GM12878 (cell line): ENCODE results near the gene ARFGAP3. TPM values are rescaled to one million over a fixed set of nuclear protein-coding genes. Genes with fewer than 3 reads are reported as not detected.
A peak's percentile ranks its signal among the peaks of the same experiment; 100 is the strongest.

Experiments used
- ATAC-seq: fragments of 200-7000 bp; cut with Tn5 transposase; 3 replicates; pipeline ENCODE4 v1.9.1; 2020; ENCODE audit warnings: mild to moderate bottlenecking, moderate library complexity
- BruUV-seq: library from RNA; stranded (reverse); fragments of 400-500 nt; replicated peaks from 2 replicates; lab custom pipeline; 2021; lab: Mats Ljungman, UMichigan
- CTCF ChIA-PET: fragments of 300-600 bp; sonication (Branson Sonifier 250); formaldehyde crosslinking; extraction: SDS; loops from one replicate; lab custom pipeline; 2021; ENCODE audit warnings: inconsistent platforms; lab: Yijun Ruan, JAX
- POLR2A ChIA-PET: fragments of 350-600 bp; formaldehyde crosslinking; extraction: SDS; loops from one replicate; lab custom pipeline; 2021; ENCODE audit warnings: inconsistent platforms; lab: Charles Lee
- RAD21 ChIA-PET: fragments of 300-600 bp; sonication (Branson Sonifier 250); formaldehyde crosslinking; loops from one replicate; lab custom pipeline; 2023; ENCODE audit warnings: antibody characterized with exemption; ENCODE audit not compliant: unreplicated experiment; lab: Charles Lee
- SMC1A ChIA-PET: fragments of 300-600 bp; sonication (Branson Sonifier 250); formaldehyde crosslinking; loops from one replicate; lab custom pipeline; 2023; ENCODE audit not compliant: unreplicated experiment, uncharacterized antibody; lab: Charles Lee
- DNase-seq: peaks from one replicate; pipeline ENCODE4 v3.0.0-alpha.2; 2011; ENCODE audit warnings: low read depth, low spot score
- FAIRE-seq: peaks from 3 replicates; lab custom pipeline; 2011; peaks lifted over from hg19 to GRCh38; lab: Jason Lieb, UNC
- H2AFZ ChIP-seq: 2 replicates; pipeline ENCODE4 v1.6.0; 2011; ENCODE audit warnings: low read depth, low read length, control low read depth; ENCODE audit not compliant: control insufficient read depth
- H3K27ac ChIP-seq: 2 replicates; pipeline ENCODE4 v1.5.1; 2011; ENCODE audit warnings: control low read depth; ENCODE audit not compliant: control insufficient read depth, insufficient read depth
- H3K27me3 ChIP-seq, 2 experiments: replicated peaks in 1 of 2; 2 replicates each; pipeline versions ENCODE4 v1.6.0 to v1.6.1; 2011; ENCODE audit warnings: low read length in 1 of 2; ENCODE audit not compliant: control insufficient read depth in 2 of 2, insufficient read depth in 2 of 2
- H3K36me3 ChIP-seq, 2 experiments: 2 replicates each; pipeline ENCODE4 v1.5.1; 2011; ENCODE audit warnings: low read length in 1 of 2; ENCODE audit not compliant: control insufficient read depth in 2 of 2, insufficient read depth in 2 of 2
- H3K4me1 ChIP-seq: 2 replicates; pipeline ENCODE4 v1.6.1; 2011; ENCODE audit warnings: mild to moderate bottlenecking, low read length, moderate library complexity, mixed read lengths; ENCODE audit not compliant: control insufficient read depth, insufficient read depth
- H3K4me2 ChIP-seq: 2 replicates; pipeline ENCODE4 v1.6.0; 2011; ENCODE audit warnings: control low read depth; ENCODE audit not compliant: control insufficient read depth, insufficient read depth
- H3K4me3 ChIP-seq: fragments of 200-600 bp; sonication (generic); 2 replicates; pipeline ENCODE4 v1.5.1; 2016
- H3K79me2 ChIP-seq: 2 replicates; pipeline ENCODE4 v1.6.0; 2011; ENCODE audit warnings: low read length; ENCODE audit not compliant: control insufficient read depth, insufficient read depth
- H3K9ac ChIP-seq: 2 replicates; pipeline ENCODE4 v1.8.0; 2011; ENCODE audit warnings: low read length, control low read depth, mixed read lengths; ENCODE audit not compliant: control insufficient read depth, insufficient read depth
- H3K9me3 ChIP-seq: replicated peaks from 3 replicates; pipeline ENCODE4 v1.5.1; 2011; ENCODE audit warnings: mild to moderate bottlenecking, low read length; ENCODE audit not compliant: control insufficient read depth, insufficient read depth
- H4K20me1 ChIP-seq: 2 replicates; pipeline ENCODE4 v1.6.0; 2011; ENCODE audit not compliant: control insufficient read depth, insufficient read depth
- ATF2 ChIP-seq: IDR thresholded peaks from 2 replicates; pipeline ENCODE4 v1.6.1; 2012; ENCODE audit warnings: low read length, inconsistent platforms
- CEBPB ChIP-seq, 2 experiments: fragments of 150-350 bp in 1 of 2; IDR thresholded peaks; 2 replicates each; pipeline ENCODE4 v1.6.1; 2012 to 2014; ENCODE audit warnings: low read depth in 2 of 2, low read length in 2 of 2, borderline replicate concordance in 1 of 2, inconsistent platforms in 1 of 2
- POLR2A ChIP-seq: IDR thresholded peaks from 2 replicates; pipeline ENCODE4 v1.6.1; 2011; ENCODE audit warnings: low read depth, mild to moderate bottlenecking, low read length
- YY1 ChIP-seq: IDR thresholded peaks from 2 replicates; pipeline ENCODE4 v1.6.1; 2011; ENCODE audit warnings: low read depth, mild to moderate bottlenecking, low read length
- WGBS: methylation state at CpG from one replicate; pipeline ENCODE4 v1.1.6; 2016; ENCODE audit warnings: low lambda C conversion rate; ENCODE audit not compliant: insufficient replicate concordance, insufficient coverage; ENCODE audit errors: missing lambda C conversion rate; 5-methylcytosine and 5-hydroxymethylcytosine counted together
- in situ Hi-C: fragments of 300-500 bp; cut with MboI; formaldehyde crosslinking; loops from 9 replicates; pipeline ENCODE4 v1.14.3; 2018; ENCODE audit warnings: mixed read lengths
- intact Hi-C: fragments of 100-400 bp; cut with micrococcal nuclease; formaldehyde crosslinking; loops from one replicate; pipeline ENCODE4 v1.14.2; 2022; ENCODE audit not compliant: unreplicated experiment
- polyA plus RNA-seq, 11 experiments: library from polyadenylated mRNA; depleted of rRNA in 4 of 11; unstranded in 6 of 11; stranded (reverse) in 5 of 11; fragments of >200 nt; fragmentation: Nextera tagmentation in 4 of 11; fragmentation: Illumina TruSeq in 1 of 11; extraction: Ambion mirVana in 4 of 11; extraction: Trizol in 1 of 11; gene quantifications; 1 replicate in 1 of 11; 2 replicates in 10 of 11; pipeline versions ENCODE4 v1.2.1 to v1.2.3, GENCODE V29; 2011 to 2016; ENCODE audit warnings: inconsistent platforms in 2 of 11, missing spikeins in 2 of 11, low read depth in 1 of 11
- total RNA-seq, 4 experiments: library from RNA; depleted of rRNA in 3 of 4; stranded (reverse); fragments of >200 nt in 3 of 4; fragmentation: Illumina TruSeq in 1 of 4; extraction: Trizol in 1 of 4; gene quantifications; 2 replicates each; pipeline versions ENCODE4 v1.2.1 to v1.2.3, GENCODE V29; 2013 to 2021

The ARFGAP3 gene
- total and polyA plus RNA-seq, 10 of the 15 experiments (the other 5 are each of a cell fraction or from before 2014, with no cell fraction given): 29.7 to 50.8 (median 39.5) TPM

GRCh38 chr22:42868751-42869251 lies 11.7 kb upstream of the ARFGAP3 start:
- intact Hi-C loops (loop anchor here (5.0 kb wide), 1 partner anchor 164 kb away; no protein-coding TSS in a partner anchor), in situ Hi-C loops (loop anchor here (5.0 kb wide), 1 partner anchor 206 kb away; no protein-coding TSS in a partner anchor)
- Histone ChIP-seq H3K4me2 (no peak overlapping the region), H4K20me1 (no peaks in the 10 kb centered on the region), H2AFZ (no peak overlapping the region), H3K27ac (no peak overlapping the region), H3K79me2 (no peaks in the 10 kb centered on the region), H3K9me3 (peaks cover 1% of the 10 kb centered on the region; the same call in 2 of the 3 replicates), H3K4me3 (no peak overlapping the region), H3K36me3 (peaks cover 14 to 17% of the 10 kb centered on the region in 2 experiments; a peak in 3 of 4 replicates), H3K27me3 (no peaks in the 10 kb centered on the region), H3K4me1 (no peaks in the 10 kb centered on the region), H3K9ac (no peak overlapping the region)
- no peak for TF ChIP-seq YY1
- no peak for TF ChIP-seq ATF2
- TF ChIP-seq CEBPB (IDR thresholded peaks at IDR 0.05; ENCODE audit: borderline replicate concordance in 1 of 2, low read depth in 2 of 2, low read length in 2 of 2): no peak
- TF ChIP-seq POLR2A: peak; percentile 23; the same call in 1 of the 2 replicates
- DNase-seq: no peak
- ChIA-PET POLR2A (interaction anchor here (0.5 to 0.6 kb wide), 2 partner anchors 139 to 719 kb away, joined by 3 read pairs; no protein-coding TSS in a partner anchor), SMC1A (interaction anchor here (0.9 to 2.4 kb wide), 15 partner anchors 13 to 247 kb away, joined by 3 to 16 read pairs (median 6); no protein-coding TSS in a partner anchor), CTCF (interaction anchor here (0.5 to 4.9 kb wide), 26 partner anchors 8 to 268 kb away, joined by 3 to 58 read pairs (median 9); partner anchors contain the start of genes ARFGAP3 and PACSIN2), RAD21 (interaction anchor here (1.3 to 3.6 kb wide), 9 partner anchors 26 to 165 kb away, joined by 3 to 38 read pairs (median 8); no protein-coding TSS in a partner anchor)
- ATAC-seq: no peak
- no TSS peak for BruUV-seq
- 89% methylated on average over 16 of the region's 16 CpGs for WGBS
- no peak for FAIRE-seq
